NCI-H748 treated with DMSO at 0.1 percent for 48 hours (cell line): ENCODE results near the gene ELF1.

ENCODE experiments used
- DNase-seq: peaks from one replicate; lab custom pipeline; 2025; lab: John Stamatoyannopoulos, UW

Gene ELF1

GRCh38 chr13:41019011-41019487 lies at the start of gene ELF1:
Gene ELF1 (minus strand): TSS chr13:41019316. CDS start chr13:40982054, 37,262 bp downstream.
- DNase-seq: peak; percentile 91

- DNase-seq: no peak
Observed at GRCh38 chr13:41065078-41065477, 46.0 kb upstream of the ELF1 start.

- DNase-seq: no peak
Observed at GRCh38 chr13:41064493-41064892, 45.4 kb upstream of the ELF1 start.

GRCh38 chr13:41061914-41062837 lies 43.1 kb upstream of the ELF1 start:
- DNase-seq: no peak

- DNase-seq: peak; percentile 83
Observed at GRCh38 chr13:41061075-41061913, 42.2 kb upstream of the ELF1 start, which contains the start of gene WBP4. Gene WBP4 (plus strand): TSS chr13:41061509. CDS start chr13:41061674, 165 bp downstream.

- DNase-seq: peak; percentile 74
Observed at GRCh38 chr13:41060724-41061074, 41.6 kb upstream of the ELF1 start.

GRCh38 chr13:41060082-41060723 lies 41.1 kb upstream of the ELF1 start:
- peak; percentile 82 for DNase-seq

GRCh38 chr13:41059456-41060081 lies 40.5 kb upstream of the ELF1 start:
- DNase-seq: peak; percentile 52

GRCh38 chr13:41058295-41059070 lies 39.4 kb upstream of the ELF1 start:
- no peak for DNase-seq

GRCh38 chr13:41056826-41057711 lies 38.0 kb upstream of the ELF1 start:
- no peak for DNase-seq

GRCh38 chr13:41056194-41056593 lies 37.1 kb upstream of the ELF1 start:
- no peak for DNase-seq

GRCh38 chr13:41054919-41055619 lies 36.0 kb upstream of the ELF1 start:
- no peak for DNase-seq

- peak; percentile 37 for DNase-seq
Observed at GRCh38 chr13:41054212-41054877, 35.2 kb upstream of the ELF1 start.

- DNase-seq: no peak
Observed at GRCh38 chr13:41053384-41053826, 34.3 kb upstream of the ELF1 start.

- no peak for DNase-seq
Observed at GRCh38 chr13:41052441-41052840, 33.3 kb upstream of the ELF1 start.

GRCh38 chr13:41049480-41050440 lies 30.6 kb upstream of the ELF1 start:
- DNase-seq: no peak

GRCh38 chr13:41048640-41049039 lies 29.5 kb upstream of the ELF1 start:
- no peak for DNase-seq
